Mucosa of descending colon (tissue), 3 donors: ENCODE results near the gene BICRA. TPM values are rescaled to one million over a fixed set of nuclear protein-coding genes. Genes with fewer than 3 reads are reported as not detected.

ENCODE experiments used
- ATAC-seq: fragments of 200-7000 bp; cut with Tn5 transposase; one replicate; pipeline ENCODE4 v1.9.1; 2020; ENCODE audit warnings: mild to moderate bottlenecking, moderate library complexity
- DNase-seq, 3 donors: peaks; one replicate each; pipeline ENCODE4 v3.0.0-alpha.2; 2020
- H3K36me3 ChIP-seq: fragments of 200-600 bp; one replicate; pipeline ENCODE4 v1.8.0; 2021; ENCODE audit warnings: low read depth, mild to moderate bottlenecking
- H3K4me1 ChIP-seq: fragments of 200-600 bp; one replicate; pipeline ENCODE4 v1.8.0; 2021; ENCODE audit warnings: low read depth, mild to moderate bottlenecking
- H3K4me3 ChIP-seq: fragments of 200-600 bp; one replicate; pipeline ENCODE4 v1.8.0; 2021; ENCODE audit warnings: mild to moderate bottlenecking
- H3K9me3 ChIP-seq: fragments of 200-600 bp; one replicate; pipeline ENCODE4 v1.8.0; 2021; ENCODE audit warnings: mild to moderate bottlenecking
- CTCF ChIP-seq: fragments of 200-600 bp; IDR thresholded peaks from one replicate; pipeline ENCODE4 v1.8.0; 2022; ENCODE audit warnings: antibody characterized with exemption, mild to moderate bottlenecking
- intact Hi-C, 2 donors: fragments of 100-400 bp; cut with DNase I in 1 of 2; cut with micrococcal nuclease in 1 of 2; formaldehyde crosslinking; loops; one replicate each; pipeline versions ENCODE4 v1.11.0 to v1.11.1; 2022; cut with DNase I, micrococcal nuclease
- total RNA-seq, 3 donors: library from RNA; stranded (reverse); fragmentation: NEBNext Ultra II Directional in 2 of 3; extraction: Animal tissue kit (Norgen Biotek cat#: 25700) in 2 of 3; gene quantifications; one replicate each; pipeline versions ENCODE4 v1.2.1 to v1.2.4, GENCODE V29; 2021 to 2023
- donor health status: DM: no; HTN: no; CAD: no; lungs with moderate emphysema.
- donor health status: DM: no; HTN: no; CAD: no.
- donor health status: DM: no; HTN: yes; CAD: no.

The BICRA gene
- total RNA-seq, 3 donors from 2014 or later: 18.1 to 19.7 (median 18.5) TPM

- Histone ChIP-seq H3K36me3 (no peaks in the 10 kb centered on the region), H3K9me3 (no peaks in the 10 kb centered on the region), H3K4me1 (peaks cover 6% of the 10 kb centered on the region), H3K4me3 (no peak overlapping the region)
- ATAC-seq (no peak), DNase-seq (no peak)
- no peak for TF ChIP-seq CTCF
- intact Hi-C loops: no loop called here
Observed at GRCh38 chr19:47649588-47649987, 40.7 kb downstream of the BICRA start.

- Histone ChIP-seq H3K36me3 (no peaks in the 10 kb centered on the region), H3K4me3 (no peak overlapping the region), H3K9me3 (no peaks in the 10 kb centered on the region), H3K4me1 (peaks cover 6% of the 10 kb centered on the region)
- intact Hi-C loops: no loop called here
- ATAC-seq (no peak), DNase-seq (no peak)
- TF ChIP-seq CTCF: no peak
Observed at GRCh38 chr19:47650700-47651099, 41.8 kb downstream of the BICRA start.

- no peak for TF ChIP-seq CTCF
Observed at GRCh38 chr19:47651132-47651531, 42.2 kb downstream of the BICRA start.

GRCh38 chr19:47651691-47652090 is 42.8 kb downstream of the BICRA start:
- H3K4me1 ChIP-seq: no peaks in the 10 kb centered on the region
- intact Hi-C loops: no loop called here
- DNase-seq (no peak), ATAC-seq (no peak)
- H3K36me3 ChIP-seq: no peaks in the 10 kb centered on the region
- H3K9me3 ChIP-seq: no peaks in the 10 kb centered on the region
- no peak overlapping the region for H3K4me3 ChIP-seq
- TF ChIP-seq CTCF: no peak

More at GRCh38 chr19:47651132-47651531, 42.2 kb downstream of the BICRA start:
- DNase-seq: no peak
- ATAC-seq: no peak
- H3K36me3 ChIP-seq: no peaks in the 10 kb centered on the region
- H3K4me1 ChIP-seq: peaks cover 4% of the 10 kb centered on the region
- no peak overlapping the region for H3K4me3 ChIP-seq
- intact Hi-C loops: no loop called here
- no peaks in the 10 kb centered on the region for H3K9me3 ChIP-seq

GRCh38 chr19:47652285-47652684 is 43.4 kb downstream of the BICRA start:
- no peak for TF ChIP-seq CTCF
- H3K36me3 ChIP-seq: no peaks in the 10 kb centered on the region
- intact Hi-C loops: no loop called here
- no peaks in the 10 kb centered on the region for H3K9me3 ChIP-seq
- DNase-seq: peak in 1 of 3 donors; percentile 22
- ATAC-seq: no peak
- H3K4me1 ChIP-seq: peaks cover 5% of the 10 kb centered on the region
- no peak overlapping the region for H3K4me3 ChIP-seq

- intact Hi-C loops: no loop called here
- H3K36me3 ChIP-seq: no peaks in the 10 kb centered on the region
- TF ChIP-seq CTCF: no peak
Observed at GRCh38 chr19:47653856-47654255, 44.9 kb downstream of the BICRA start.

More at GRCh38 chr19:47653856-47654255, 44.9 kb downstream of the BICRA start:
- Histone ChIP-seq H3K9me3 (no peaks in the 10 kb centered on the region), H3K4me3 (no peak overlapping the region), H3K4me1 (peaks cover 18% of the 10 kb centered on the region)
- ATAC-seq (no peak), DNase-seq (peak in 1 of 3 donors; percentile 29)
